Caco-2 (cell line): Measurements from ENCODE around the gene PGAP3. TPM values are rescaled to one million over a fixed set of nuclear protein-coding genes. Genes with fewer than 3 reads are reported as not detected.

Source experiments
- Bru-seq: library from RNA; stranded (reverse); fragments of 400-500 nt; gene quantifications from one replicate; lab custom pipeline; 2021; lab: Mats Ljungman, UMichigan
- BruChase-seq, 2 experiments: library from RNA; stranded (reverse); fragments of 400-500 nt; gene quantifications; one replicate each; lab custom pipeline; 2021; lab: Mats Ljungman, UMichigan
- BruUV-seq: library from RNA; stranded (reverse); fragments of 400-500 nt; replicated peaks from 2 replicates; lab custom pipeline; 2021; lab: Mats Ljungman, UMichigan
- CTCF ChIA-PET: fragments of 300-600 bp; sonication (Branson Sonifier 250); formaldehyde crosslinking; loops from one replicate; lab custom pipeline; 2022; ENCODE audit warnings: antibody characterized with exemption; lab: Charles Lee
- POLR2A ChIA-PET: fragments of 300-600 bp; sonication (Branson Sonifier 250); formaldehyde crosslinking; loops from one replicate; lab custom pipeline; 2022; ENCODE audit warnings: antibody characterized with exemption; lab: Charles Lee
- DNase-seq, 2 experiments: peaks; one replicate each; pipeline versions ENCODE4 v3.0.0 to v3.0.0-alpha.2; 2020 to 2022
- H3K27me3 ChIP-seq: replicated peaks from 2 replicates; pipeline ENCODE4 v1.6.0; 2011; ENCODE audit warnings: low read length; ENCODE audit not compliant: control insufficient read depth, insufficient read depth
- H3K36me3 ChIP-seq: 2 replicates; pipeline ENCODE4 v1.5.1; 2011; ENCODE audit warnings: low read length; ENCODE audit not compliant: control insufficient read depth, insufficient read depth
- H3K4me1 ChIP-seq: fragments of 250-450 bp; sonication (Bioruptor Pico); 2 replicates; pipeline ENCODE4 v1.5.1; 2020; ENCODE audit warnings: mild to moderate bottlenecking
- H3K4me3 ChIP-seq: 2 replicates; pipeline ENCODE4 v1.5.1; 2011; ENCODE audit warnings: low read depth, mild to moderate bottlenecking, control low read depth, low read length
- H3K9me3 ChIP-seq: fragments of 250-450 bp; sonication (Bioruptor Pico); 2 replicates; pipeline ENCODE4 v1.5.1; 2020; ENCODE audit warnings: mild to moderate bottlenecking, moderate library complexity
- H3K27ac Mint-ChIP-seq: one replicate; pipeline ENCODE4 v1.8.0; 2022; ENCODE audit warnings: mixed read lengths; ENCODE audit not compliant: unreplicated experiment
- H3K27me3 Mint-ChIP-seq: one replicate; pipeline ENCODE4 v1.8.0; 2022; ENCODE audit warnings: mixed read lengths; ENCODE audit not compliant: insufficient read depth, unreplicated experiment
- H3K36me3 Mint-ChIP-seq: one replicate; pipeline ENCODE4 v1.8.0; 2022; ENCODE audit warnings: mild to moderate bottlenecking, mixed read lengths; ENCODE audit not compliant: insufficient read depth, unreplicated experiment
- H3K4me1 Mint-ChIP-seq: one replicate; pipeline ENCODE4 v1.8.0; 2022; ENCODE audit warnings: low read depth, mixed read lengths; ENCODE audit not compliant: unreplicated experiment
- H3K4me3 Mint-ChIP-seq: one replicate; pipeline ENCODE4 v1.8.0; 2022; ENCODE audit warnings: mild to moderate bottlenecking, moderate library complexity, mixed read lengths; ENCODE audit not compliant: unreplicated experiment
- H3K9me3 Mint-ChIP-seq: one replicate; pipeline ENCODE4 v1.8.0; 2022; ENCODE audit warnings: mixed read lengths; ENCODE audit not compliant: unreplicated experiment
- intact Hi-C: fragments of 100-400 bp; cut with micrococcal nuclease; formaldehyde crosslinking; loops from one replicate; pipeline ENCODE4 v1.10.0; 2022; ENCODE audit not compliant: unreplicated experiment
- long read RNA-seq: library from polyadenylated mRNA; stranded (forward); transcript quantifications from one replicate; pipeline ENCODE4 v2.0.0, GENCODE V29; 2022
- total RNA-seq: library from RNA; stranded (reverse); gene quantifications from 2 replicates; pipeline ENCODE4 v1.2.3, GENCODE V29; 2022
- TF ChIP-seq, protein P1 (sequence below), 2 experiments: fragments of 200-600 bp in 1 of 2; IDR thresholded peaks; 1 replicate in 1 of 2; 2 replicates in 1 of 2; pipeline versions ENCODE4 v1.5.1 to v1.8.0; 2011 to 2022; ENCODE audit warnings: antibody characterized with exemption in 1 of 2, control low read depth in 1 of 2, inconsistent platforms in 1 of 2, low read depth in 1 of 2, low read length in 1 of 2, mild to moderate bottlenecking in 1 of 2, moderate library complexity in 1 of 2; ENCODE audit not compliant: insufficient read depth in 1 of 2, severe bottlenecking in 1 of 2, unreplicated experiment in 1 of 2

The PGAP3 gene, protein sequence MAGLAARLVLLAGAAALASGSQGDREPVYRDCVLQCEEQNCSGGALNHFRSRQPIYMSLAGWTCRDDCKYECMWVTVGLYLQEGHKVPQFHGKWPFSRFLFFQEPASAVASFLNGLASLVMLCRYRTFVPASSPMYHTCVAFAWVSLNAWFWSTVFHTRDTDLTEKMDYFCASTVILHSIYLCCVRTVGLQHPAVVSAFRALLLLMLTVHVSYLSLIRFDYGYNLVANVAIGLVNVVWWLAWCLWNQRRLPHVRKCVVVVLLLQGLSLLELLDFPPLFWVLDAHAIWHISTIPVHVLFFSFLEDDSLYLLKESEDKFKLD
- total RNA-seq (14.7 and 17.4 TPM in 2 replicates), Bru-seq, nascent RNA (percentile 56 among the genes with signal in this experiment), BruChase-seq, experiment 1, labeled RNA remaining after a 2-hour chase (percentile 64 among the genes with signal in this experiment), BruChase-seq, experiment 2, labeled RNA remaining after a 6-hour chase (percentile 69 among the genes with signal in this experiment)
- long read RNA-seq, transcript PGAP3-201 (8 exons, 2,737 nt): major isoform, 11 of 22 reads
- long read RNA-seq, partial matches to known transcripts: 3 of 22 reads
- long read RNA-seq, other reads (novel, unspliced or antisense): 8 of 22 reads

DNA sequence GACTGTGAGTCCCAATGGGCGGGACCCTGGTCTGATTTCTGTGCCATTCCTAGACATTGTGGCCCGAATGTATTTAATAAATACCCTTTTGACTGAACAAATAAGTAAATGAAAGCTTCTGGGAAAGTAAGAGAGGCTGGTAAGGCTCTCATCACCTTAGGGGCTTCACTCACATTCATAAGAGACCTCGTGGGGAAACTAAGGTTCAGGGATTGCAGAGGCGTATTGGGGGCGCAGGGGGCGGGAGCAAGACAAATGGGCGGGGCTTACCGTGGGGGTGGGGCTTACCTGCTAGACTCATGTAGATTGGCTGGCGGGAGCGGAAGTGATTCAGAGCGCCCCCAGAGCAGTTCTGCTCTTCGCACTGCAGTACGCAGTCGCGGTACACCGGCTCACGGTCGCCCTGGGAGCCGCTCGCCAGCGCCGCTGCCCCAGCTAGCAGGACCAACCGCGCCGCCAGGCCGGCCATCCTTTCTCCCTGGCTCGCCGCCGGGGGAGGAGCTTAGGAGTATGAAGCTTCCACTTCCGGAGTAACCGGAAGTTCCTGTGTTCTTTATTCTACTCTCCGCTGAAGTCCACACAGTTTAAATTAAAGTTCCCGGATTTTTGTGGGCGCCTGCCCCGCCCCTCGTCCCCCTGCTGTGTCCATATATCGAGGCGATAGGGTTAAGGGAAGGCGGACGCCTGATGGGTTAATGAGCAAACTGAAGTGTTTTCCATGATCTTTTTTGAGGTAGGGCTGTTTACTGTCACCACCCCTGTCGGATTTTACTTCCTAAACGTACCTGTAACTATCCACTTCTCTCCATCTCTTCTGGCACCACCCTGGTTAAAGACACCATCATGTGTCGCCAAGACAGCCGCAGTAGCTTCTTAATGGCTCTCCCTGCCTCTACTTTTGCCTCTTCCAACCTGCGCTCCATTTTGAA lies at the start of gene PGAP3:
TSS of gene PGAP3 (minus strand) at position 512 of the 929 bp plus-strand sequence. CDS start at position 469, 43 bp downstream.
- Histone ChIP-seq H3K4me1 (peaks cover 20% of the 10 kb centered on the region), H3K36me3 (no peaks in the 10 kb centered on the region), H3K27me3 (no peaks in the 10 kb centered on the region), H3K9me3 (no peaks in the 10 kb centered on the region), H3K4me3 (peak within 1 kb of the TSS; percentile 74)
- BruUV-seq: TSS peak; percentile 93
- Mint-ChIP-seq H3K27ac (peak within 1 kb of the TSS; percentile 73), H3K9me3 (no peaks in the 10 kb centered on the region), H3K27me3 (no peaks in the 10 kb centered on the region), H3K4me1 (peaks cover 11% of the 10 kb centered on the region), H3K36me3 (peaks cover 8% of the 10 kb centered on the region), H3K4me3 (peak within 1 kb of the TSS; percentile 80)
- TF ChIP-seq, protein P1, sequence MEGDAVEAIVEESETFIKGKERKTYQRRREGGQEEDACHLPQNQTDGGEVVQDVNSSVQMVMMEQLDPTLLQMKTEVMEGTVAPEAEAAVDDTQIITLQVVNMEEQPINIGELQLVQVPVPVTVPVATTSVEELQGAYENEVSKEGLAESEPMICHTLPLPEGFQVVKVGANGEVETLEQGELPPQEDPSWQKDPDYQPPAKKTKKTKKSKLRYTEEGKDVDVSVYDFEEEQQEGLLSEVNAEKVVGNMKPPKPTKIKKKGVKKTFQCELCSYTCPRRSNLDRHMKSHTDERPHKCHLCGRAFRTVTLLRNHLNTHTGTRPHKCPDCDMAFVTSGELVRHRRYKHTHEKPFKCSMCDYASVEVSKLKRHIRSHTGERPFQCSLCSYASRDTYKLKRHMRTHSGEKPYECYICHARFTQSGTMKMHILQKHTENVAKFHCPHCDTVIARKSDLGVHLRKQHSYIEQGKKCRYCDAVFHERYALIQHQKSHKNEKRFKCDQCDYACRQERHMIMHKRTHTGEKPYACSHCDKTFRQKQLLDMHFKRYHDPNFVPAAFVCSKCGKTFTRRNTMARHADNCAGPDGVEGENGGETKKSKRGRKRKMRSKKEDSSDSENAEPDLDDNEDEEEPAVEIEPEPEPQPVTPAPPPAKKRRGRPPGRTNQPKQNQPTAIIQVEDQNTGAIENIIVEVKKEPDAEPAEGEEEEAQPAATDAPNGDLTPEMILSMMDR (IDR thresholded peaks at IDR 0.05; ENCODE audit: insufficient read depth in 1 of 2, low read depth in 1 of 2, low read length in 1 of 2, severe bottlenecking in 1 of 2, unreplicated experiment in 1 of 2): no peak
- POLR2A ChIA-PET: interaction anchor here (0.7 to 3.0 kb wide), 6 partner anchors 12 to 240 kb away, joined by 3 to 32 read pairs (median 6); partner anchors contain the start of genes ERBB2, LRRC3C, MIEN1 and ORMDL3
- CTCF ChIA-PET: interaction anchor here (0.6 to 2.4 kb wide), 17 partner anchors 12 to 127 kb away, joined by 3 to 22 read pairs (median 4); partner anchors contain the start of genes ERBB2, MIEN1 and PNMT
- DNase-seq: peak; percentile 95 to 96
- intact Hi-C loops: loop anchor here (1.0 to 2.0 kb wide), 3 partner anchors 7 to 43 kb away; partner anchors contain the start of gene MIEN1

DNA sequence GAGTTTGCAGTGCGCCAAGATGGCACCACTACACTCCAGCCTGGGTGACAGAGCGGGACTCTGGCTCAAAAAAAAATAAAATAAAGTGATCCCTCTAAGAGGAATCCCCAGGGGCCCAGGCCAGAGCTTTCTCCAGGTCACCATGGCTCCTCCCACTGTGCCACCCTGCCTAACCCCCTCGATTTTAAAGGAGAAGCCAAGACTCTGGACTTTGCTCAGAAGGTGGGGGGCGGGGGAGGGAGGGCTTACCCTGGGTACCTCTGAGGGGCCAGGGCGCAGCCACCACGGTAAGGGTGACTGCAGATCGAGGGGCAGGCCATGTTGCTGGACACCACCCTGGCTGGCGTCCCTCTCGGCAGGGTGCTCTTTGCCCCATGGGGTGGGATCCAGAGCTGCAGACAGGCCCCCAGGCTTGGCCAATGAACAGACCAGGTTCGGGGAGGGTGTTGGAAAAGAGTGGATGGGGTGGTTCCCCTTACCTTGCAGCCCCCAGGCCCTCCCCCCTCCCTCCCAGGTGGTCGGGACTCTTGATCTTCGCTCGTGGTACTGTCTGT lies 49.4 kb upstream of the PGAP3 start:
- peak; percentile 64 to 79 for DNase-seq
- peak overlapping the region; percentile 53 for H3K27ac Mint-ChIP-seq

More for the DNA sequence above, 49.4 kb upstream of the PGAP3 start:
- Mint-ChIP-seq H3K4me3 (peak overlapping the region; percentile 96), H3K4me1 (peaks cover 22% of the 10 kb centered on the region), H3K9me3 (no peaks in the 10 kb centered on the region), H3K36me3 (peaks cover 60% of the 10 kb centered on the region), H3K27me3 (no peaks in the 10 kb centered on the region)
- BruUV-seq: no TSS peak
- 0 out of 2 replicates have a peak, but pooled peaks cover 2% of the 10 kb centered on the region for H3K36me3 ChIP-seq
- POLR2A ChIA-PET: interaction anchor here (1.2 kb wide), 1 partner anchor 38 kb away, joined by 3 read pairs; the partner anchor contains the start of gene ERBB2
- peak overlapping the region; percentile 73 for H3K4me3 ChIP-seq
- CTCF ChIA-PET: interaction anchor here (0.8 kb wide), 1 partner anchor 50 kb away, joined by 3 read pairs; the partner anchor contains the start of gene PGAP3
- peaks cover 34% of the 10 kb centered on the region for H3K4me1 ChIP-seq
- TF ChIP-seq, protein P1 (IDR thresholded peaks at IDR 0.05; ENCODE audit: insufficient read depth in 1 of 2, low read depth in 1 of 2, low read length in 1 of 2, severe bottlenecking in 1 of 2, unreplicated experiment in 1 of 2): no peak
- no peaks in the 10 kb centered on the region for H3K27me3 ChIP-seq
- no peaks in the 10 kb centered on the region for H3K9me3 ChIP-seq
- intact Hi-C loops: loop anchor here (5.0 kb wide), 1 partner anchor 100 kb away; the partner anchor contains the start of gene STARD3
